AG09309 (cell line): Measurements from ENCODE around the gene LIX1.
"Not testable (repeated sequence)": the region's sequence is repeated elsewhere in the genome, so short reads cannot be mapped to it uniquely, and the experiment has no call there.

Experiments
- DNase-seq: peaks from one replicate; pipeline ENCODE4 v3.0.0-alpha.2; 2010; ENCODE audit warnings: low read depth
- H3K4me3 ChIP-seq: 2 replicates; pipeline ENCODE4 v1.5.1; 2011; ENCODE audit warnings: mild to moderate bottlenecking, low read depth, low read length, moderate library complexity; ENCODE audit not compliant: control insufficient read depth
- CTCF ChIP-seq: IDR thresholded peaks from 2 replicates; pipeline ENCODE4 v1.5.1; 2011; ENCODE audit warnings: mild to moderate bottlenecking, low read depth, low read length, inconsistent platforms; ENCODE audit not compliant: insufficient read depth, control insufficient read depth; ENCODE audit errors: missing control alignments

The LIX1 gene

GRCh38 chr5:97142521-97143254 lies at the start of gene LIX1:
Gene LIX1 (minus strand): TSS chr5:97142611. CDS start chr5:97142576, 35 bp downstream.
- no peak within 1 kb of the TSS for H3K4me3 ChIP-seq
- TF ChIP-seq CTCF, result peak; percentile 61

GRCh38 chr5:97191893-97192292 lies 49.5 kb upstream of the LIX1 start:
- no peak for DNase-seq
- no peak for TF ChIP-seq CTCF
- H3K4me3 ChIP-seq, result no peak overlapping the region

More at GRCh38 chr5:97142521-97143254, at the start of gene LIX1:
- DNase-seq, result no peak

- DNase-seq, H3K4me3 ChIP-seq: not testable (repeated sequence)
Measured at GRCh38 chr5:97189523-97189922, 47.1 kb upstream of the LIX1 start.

GRCh38 chr5:97183930-97184213 lies 41.5 kb upstream of the LIX1 start:
- TF ChIP-seq CTCF, result no peak
- no peak for DNase-seq
- peak overlapping the region; percentile 96 for H3K4me3 ChIP-seq

DNA sequence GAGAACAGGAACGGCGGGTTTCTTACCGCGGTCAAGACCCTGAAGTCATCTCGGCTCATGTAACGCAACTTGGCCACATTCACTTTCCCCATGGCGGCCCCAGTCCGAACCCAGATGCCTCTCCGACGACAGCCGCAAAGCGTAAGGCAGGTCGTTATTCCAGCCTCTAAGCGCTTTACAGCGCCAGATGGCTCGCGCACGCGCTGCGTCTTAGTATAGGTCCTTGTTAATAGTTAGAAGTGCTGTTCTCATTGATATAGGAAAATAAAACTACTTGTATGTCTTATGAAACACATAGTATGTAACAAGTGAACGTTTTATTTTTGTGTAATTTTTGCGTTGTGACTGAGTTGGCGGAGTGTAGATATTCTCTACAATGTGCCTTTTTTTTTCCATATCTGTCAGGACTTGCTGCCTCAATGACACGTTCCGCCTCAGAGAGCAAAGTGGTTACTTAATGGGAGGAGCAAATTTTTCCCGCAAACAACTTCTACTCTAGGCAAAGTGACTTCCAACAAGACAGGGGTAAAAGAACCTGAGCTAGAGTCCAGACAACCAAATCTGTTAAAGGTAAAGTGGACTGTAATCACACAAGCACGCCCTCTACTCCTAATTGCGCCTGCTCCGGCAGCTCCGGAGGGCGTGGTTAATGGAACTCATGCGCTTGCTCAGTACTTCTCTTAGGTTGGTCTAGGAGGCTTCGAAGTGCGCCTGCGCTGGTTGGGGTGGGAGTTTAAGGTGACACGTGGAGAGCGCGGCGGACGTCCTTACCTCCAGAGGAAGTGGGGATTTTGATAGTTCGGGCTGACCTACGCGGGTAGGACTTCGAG lies 40.9 kb upstream of the LIX1 start, which contains the start of gene RIOK2:
Gene RIOK2, minus strand, starts transcription at position 148 of the 830 bp plus-strand sequence. Its CDS starts 56 bp downstream, at position 92.
- H3K4me3 ChIP-seq, result peak within 1 kb of the TSS; percentile 96
- peak; percentile 70 for DNase-seq
- TF ChIP-seq CTCF, result peak; percentile 3

DNA sequence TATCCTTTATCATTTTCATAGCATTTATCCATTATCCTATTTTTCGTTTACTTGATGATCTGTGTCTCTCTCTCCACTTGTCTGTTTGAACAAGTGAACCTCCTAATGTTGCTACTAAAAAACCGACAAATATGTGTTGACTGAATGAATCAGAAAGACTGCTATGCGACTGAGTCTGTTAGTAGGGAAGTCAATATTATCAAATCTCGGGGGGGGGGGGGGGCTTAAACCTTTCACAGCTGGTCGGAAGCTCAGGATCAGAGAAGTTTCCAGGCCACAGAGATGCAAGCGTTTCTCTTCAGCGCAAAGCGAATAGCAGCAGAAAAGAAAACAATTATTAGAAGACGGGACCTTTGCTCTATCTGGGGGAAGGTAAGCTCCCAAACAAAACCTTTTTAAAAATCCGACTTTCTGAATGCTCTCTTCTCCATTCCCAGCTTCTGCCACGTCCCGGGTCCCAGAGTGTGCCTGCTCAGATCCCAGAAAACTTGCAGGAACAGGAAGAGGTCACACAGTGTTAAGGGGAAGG lies 40.2 kb upstream of the LIX1 start:
- TF ChIP-seq CTCF, result no peak
- DNase-seq, result no peak
- H3K4me3 ChIP-seq, result peak overlapping the region; percentile 96
